IPS-18c (cell line): ENCODE data around the gene ARID5B.

Source experiments
- H3K4me3 ChIP-seq: 2 replicates; pipeline ENCODE4 v1.7.0; 2013; ENCODE audit warnings: low read depth, mild to moderate bottlenecking, low read length, moderate library complexity; ENCODE audit not compliant: insufficient read depth
- H3K9me3 ChIP-seq: one replicate; pipeline ENCODE4 v1.6.1; 2013; ENCODE audit warnings: mild to moderate bottlenecking, low read length, moderate library complexity; ENCODE audit not compliant: control insufficient read depth, insufficient read depth

Gene ARID5B

DNA sequence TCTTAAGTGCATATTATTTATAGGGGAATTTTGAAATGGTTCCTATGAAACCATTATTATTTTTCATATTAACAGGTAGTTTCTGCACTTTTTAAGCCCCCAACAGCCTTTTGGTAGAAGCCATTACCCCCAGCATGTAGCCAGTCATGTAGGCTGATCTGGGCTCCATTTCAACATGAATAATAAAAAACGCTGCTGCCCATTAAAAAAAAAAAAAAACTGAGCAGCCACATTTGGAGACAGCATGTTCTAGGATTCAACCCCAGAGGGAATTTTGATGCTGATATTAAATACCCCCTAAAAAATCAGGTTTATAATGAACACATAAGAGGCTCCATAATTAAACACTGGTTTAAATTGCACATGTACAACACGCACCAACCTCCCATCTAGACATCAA, 185.8 kb downstream of the ARID5B start:
- H3K4me3 ChIP-seq: no peak overlapping the region
- H3K9me3 ChIP-seq: no peaks in the 10 kb centered on the region

DNA sequence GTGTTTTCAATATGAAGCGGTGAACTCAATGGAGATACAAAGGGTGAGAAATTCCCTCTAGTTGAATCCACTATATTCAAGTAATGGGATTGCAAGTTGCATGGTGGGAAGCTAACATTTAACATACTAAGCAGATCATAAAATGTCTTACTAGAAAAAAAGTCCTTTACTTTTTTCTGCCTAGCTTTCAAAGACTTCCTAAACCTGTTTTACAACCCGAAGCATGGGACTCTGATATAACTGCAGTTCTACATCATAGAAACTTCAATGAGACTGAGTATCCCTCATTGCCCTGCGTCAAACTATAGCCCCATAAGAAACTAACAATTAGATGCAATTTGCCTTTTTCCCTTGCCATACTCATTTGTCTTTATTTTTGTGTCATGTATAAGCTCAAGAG, 187.3 kb downstream of the ARID5B start:
- Histone ChIP-seq H3K4me3 (no peak overlapping the region), H3K9me3 (no peaks in the 10 kb centered on the region)

- H3K9me3 ChIP-seq: no peaks in the 10 kb centered on the region
- H3K4me3 ChIP-seq: no peak overlapping the region
Measured at GRCh38 chr10:62092301-62093030, 191.0 kb downstream of the ARID5B start.

DNA sequence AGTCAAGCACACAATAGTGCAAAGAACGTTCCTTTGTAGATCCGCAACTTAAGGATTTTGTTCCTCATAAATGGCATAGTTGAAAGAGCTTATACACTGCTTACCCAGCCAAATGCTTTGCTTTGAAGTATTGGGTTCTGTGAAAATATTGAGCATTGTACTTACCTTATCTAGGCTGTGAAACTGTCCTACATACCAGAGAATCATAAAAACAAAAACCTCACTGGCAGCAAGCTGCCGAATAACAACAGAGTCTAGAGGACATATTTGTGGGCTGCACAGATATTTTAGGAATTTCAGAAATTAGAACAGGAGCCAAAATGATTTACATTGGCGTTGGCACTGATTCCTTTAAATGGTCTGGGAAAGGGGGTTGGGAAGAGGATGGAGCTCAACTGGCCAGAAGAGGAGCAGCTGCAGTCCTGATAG, 192.4 kb downstream of the ARID5B start:
- H3K4me3 ChIP-seq: no peak overlapping the region

DNA sequence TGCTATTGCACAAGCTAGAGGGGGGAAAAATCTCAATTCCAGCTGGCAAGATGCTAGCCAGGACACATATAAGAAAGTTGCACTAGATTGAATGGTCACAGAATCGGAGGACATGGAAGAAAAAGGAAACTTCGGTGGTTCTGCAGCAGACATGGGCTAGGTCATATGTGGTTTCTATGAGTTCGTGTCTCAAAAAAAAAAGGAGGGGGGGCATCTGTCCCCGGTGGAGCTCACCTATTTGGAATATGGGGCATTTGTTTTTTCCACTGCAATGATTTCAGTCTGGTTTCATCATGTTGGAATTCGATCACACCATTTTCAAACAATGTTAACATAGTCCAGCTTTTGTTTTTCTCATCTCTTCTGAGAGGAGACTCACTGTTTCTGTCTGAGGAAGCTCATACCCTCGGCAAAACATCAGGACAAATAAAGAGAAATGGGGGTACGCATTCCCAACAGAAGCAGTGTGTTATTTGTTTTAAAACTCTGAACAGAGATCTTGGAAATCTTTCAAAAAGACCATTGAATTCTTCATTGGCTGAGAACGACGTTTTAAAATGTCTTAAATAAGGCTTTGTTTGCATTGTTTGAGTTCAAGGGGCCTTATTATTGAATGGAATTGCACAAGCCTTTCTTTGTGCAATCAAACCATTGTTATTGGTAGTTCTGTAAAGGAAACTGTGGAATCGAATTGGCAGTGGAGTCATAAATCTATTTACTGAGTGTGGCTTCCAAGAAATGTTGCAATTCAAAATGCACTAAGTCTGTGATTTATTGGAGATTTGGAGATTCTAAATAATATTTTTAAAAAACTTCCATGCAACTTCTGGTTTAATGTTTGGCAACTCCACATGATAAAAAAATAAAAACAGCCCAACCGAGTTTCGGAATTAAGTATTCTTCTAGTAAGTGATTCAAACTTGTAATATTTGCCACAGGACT, 194.0 kb downstream of the ARID5B start:
- Histone ChIP-seq H3K4me3 (no peak overlapping the region), H3K9me3 (no peaks in the 10 kb centered on the region)

More for the DNA sequence above, 192.4 kb downstream of the ARID5B start:
- no peaks in the 10 kb centered on the region for H3K9me3 ChIP-seq

- no peak overlapping the region for H3K4me3 ChIP-seq
- H3K9me3 ChIP-seq: no peaks in the 10 kb centered on the region
Measured at GRCh38 chr10:62096256-62096933, 194.9 kb downstream of the ARID5B start.

DNA sequence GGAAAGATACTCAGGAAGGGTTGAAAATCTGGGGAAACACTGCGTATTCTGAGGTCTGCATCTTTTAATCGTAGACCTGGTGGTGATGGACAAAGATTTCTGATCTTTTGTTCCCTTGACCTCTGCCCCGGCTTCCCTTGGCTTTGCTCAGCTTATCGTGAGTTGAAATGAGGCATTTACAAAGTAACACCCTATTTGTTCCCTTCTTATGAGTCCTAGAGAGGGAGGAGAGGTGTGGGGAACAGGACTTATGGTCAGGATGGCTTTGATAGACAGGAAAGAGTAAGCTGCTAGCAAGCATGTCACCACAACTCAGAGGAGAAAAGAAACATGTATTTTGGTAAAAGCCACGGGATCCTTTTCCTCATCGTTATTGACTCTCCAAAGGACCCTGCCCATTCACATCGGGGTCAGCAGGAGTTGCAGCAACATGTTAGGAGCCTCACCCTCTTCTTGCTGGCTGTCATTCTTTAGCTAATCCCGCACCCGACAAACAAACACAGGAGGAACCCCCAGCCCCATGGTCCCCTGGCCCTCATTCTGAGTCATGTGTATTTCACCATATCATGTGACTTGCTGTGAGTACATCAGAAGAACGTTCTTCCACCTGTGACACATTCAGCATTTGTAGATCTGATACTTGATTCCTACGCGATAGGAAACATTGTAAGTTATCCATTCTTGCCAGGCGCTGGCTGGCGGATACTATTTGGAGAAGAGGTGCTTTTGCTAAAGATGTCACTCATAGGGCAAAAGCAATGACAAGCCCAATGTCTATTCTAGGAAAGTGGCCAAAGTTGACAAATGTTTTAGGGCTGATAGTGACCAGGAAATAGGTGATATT, 197.0 kb downstream of the ARID5B start:
- H3K4me3 ChIP-seq: no peak overlapping the region
- no peaks in the 10 kb centered on the region for H3K9me3 ChIP-seq

DNA sequence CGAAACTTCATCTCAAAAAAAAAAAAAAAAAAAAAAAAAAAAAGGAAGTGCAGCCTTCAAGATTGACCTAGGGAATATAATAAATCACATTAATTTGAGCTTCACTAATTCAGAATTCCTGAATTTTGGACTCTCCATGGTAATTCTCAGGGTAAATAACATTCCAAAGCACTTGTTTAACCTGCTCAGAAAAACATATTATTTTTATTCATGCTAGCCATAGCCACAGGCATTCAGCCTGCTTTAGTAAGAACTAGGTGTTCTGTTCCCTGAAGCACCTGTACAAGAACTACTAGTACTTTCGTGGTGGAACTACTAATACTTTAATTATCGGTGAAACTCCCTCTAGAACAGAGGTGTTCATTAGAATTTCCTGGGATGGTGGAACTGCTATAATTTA, 197.8 kb downstream of the ARID5B start:
- no peak overlapping the region for H3K4me3 ChIP-seq

GRCh38 chr10:62103857-62104256, 202.4 kb downstream of the ARID5B start:
- no peaks in the 10 kb centered on the region for H3K9me3 ChIP-seq
- H3K4me3 ChIP-seq: no peak overlapping the region

More for the DNA sequence above, 197.8 kb downstream of the ARID5B start:
- H3K9me3 ChIP-seq: no peaks in the 10 kb centered on the region

DNA sequence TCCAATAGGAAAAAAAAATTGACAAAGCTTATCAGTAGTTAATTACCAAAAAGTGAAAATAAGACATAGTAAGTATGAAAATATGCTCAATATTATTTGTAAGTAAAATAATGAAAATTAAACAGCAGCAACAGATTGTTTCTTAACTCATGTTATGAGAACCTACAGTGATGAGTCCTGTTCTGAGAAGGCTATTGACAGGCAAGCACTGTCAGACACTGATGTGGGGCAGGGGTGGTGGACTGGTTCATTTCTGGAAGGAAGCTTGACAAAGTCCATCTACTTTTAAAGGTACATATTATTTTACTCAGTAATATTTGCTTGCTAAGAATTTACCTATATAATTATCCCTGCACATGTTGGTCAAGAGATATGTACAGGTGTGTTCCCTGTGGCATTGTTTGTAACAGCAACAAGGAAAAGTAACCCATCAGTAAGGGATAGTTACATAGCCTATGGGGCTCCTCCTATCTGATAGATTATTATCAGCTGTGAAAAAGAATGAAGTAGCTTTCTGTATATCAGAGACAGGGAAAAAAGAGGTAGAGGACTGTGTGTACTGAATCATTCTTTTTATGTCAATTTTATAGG, 205.5 kb downstream of the ARID5B start:
- Histone ChIP-seq H3K9me3 (no peaks in the 10 kb centered on the region), H3K4me3 (no peak overlapping the region)

GRCh38 chr10:62108759-62109586, 207.5 kb downstream of the ARID5B start:
- no peaks in the 10 kb centered on the region for H3K9me3 ChIP-seq
- no peak overlapping the region for H3K4me3 ChIP-seq

DNA sequence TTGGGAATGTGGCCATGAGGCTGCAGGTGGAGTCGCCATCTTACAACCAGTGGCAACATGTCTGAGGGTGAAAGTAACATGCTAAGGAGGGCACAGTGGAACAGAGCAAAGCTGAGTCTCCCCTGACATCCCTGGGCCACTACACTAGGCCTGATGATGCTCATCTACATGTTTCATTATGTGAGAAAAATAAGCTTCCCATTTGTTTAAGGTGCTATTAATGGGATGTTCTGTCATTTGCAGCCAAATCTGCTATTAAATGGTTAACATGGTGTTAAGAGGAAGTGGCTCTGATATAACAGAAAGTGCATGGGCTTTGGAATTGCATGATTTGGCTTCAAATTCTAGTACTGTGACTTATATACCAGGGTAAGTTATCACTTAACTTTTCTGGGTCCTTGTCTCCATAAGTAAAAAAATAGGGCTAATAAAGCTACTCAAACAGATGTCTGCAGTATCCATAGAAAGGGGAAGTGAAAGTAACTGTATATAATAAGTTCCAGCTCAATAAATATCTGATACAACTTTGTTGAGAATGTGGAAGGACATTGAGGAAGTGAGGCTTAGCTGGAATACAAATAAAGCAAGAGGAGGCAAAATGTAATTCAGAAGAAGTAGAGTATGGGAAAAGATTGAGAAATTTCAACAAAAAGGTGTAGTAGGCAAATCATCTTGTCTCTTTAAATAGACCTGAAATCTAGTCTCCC, 208.2 kb downstream of the ARID5B start:
- Histone ChIP-seq H3K9me3 (no peaks in the 10 kb centered on the region), H3K4me3 (no peak overlapping the region)

DNA sequence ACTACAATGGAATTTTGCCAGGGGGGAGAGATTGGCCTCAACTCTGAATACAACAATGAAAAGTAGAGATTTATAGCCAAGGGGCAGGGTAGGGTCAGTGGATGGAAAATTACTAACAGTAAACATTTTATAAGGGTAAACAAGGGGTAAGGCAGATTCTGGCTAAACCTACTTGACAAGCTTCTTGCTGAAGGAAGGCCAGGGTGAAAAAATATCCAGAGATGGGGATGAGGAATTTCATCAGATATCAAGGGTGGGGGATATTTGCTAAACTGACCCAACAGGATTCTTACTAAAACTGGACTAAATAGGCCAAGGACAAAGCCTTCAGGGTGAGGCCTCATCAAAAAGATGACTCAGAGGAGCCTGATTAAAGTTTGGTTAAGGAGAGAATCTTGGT, 210.8 kb downstream of the ARID5B start:
- H3K4me3 ChIP-seq: no peak overlapping the region
- no peaks in the 10 kb centered on the region for H3K9me3 ChIP-seq

DNA sequence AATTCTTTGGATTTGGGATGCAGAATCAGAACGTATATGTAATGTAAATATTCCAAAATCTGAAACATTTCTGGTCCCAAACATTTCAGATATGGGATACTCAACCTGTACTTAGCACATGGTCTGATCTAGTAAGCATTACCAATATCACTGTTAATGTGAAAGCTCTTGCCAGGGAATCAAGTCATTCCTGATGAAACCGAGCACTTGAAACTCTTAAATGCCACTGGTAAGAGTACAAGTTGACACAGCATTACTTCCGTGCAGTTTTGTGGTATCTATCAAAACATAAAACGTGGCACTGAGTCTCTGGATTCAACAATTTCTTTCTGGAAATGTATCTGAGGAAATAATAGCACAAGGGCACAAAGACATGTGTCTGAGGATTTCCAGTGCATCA, 211.5 kb downstream of the ARID5B start:
- Histone ChIP-seq H3K9me3 (no peaks in the 10 kb centered on the region), H3K4me3 (no peak overlapping the region)

DNA sequence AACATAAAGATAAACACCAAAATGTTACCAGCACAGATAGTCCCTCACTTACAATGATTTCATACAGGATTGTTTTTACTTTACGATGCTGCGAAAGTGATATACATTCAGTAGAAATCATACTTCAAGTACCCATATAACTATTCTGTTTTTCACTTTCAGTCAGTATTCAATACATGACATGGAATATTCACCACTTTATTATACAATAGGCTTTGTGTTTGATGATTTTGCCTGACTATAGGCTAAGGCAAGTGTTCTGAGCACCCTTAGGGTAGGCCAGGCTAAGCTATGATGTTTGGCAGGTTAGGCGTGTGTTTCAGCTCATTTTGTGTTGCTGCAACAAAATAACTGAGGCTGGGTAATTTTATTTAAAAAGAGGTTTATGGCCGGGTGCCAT, 212.2 kb downstream of the ARID5B start:
- no peaks in the 10 kb centered on the region for H3K9me3 ChIP-seq
- H3K4me3 ChIP-seq: no peak overlapping the region
